Measurements from ENCODE around the gene NOP14.
"Not testable (repeated sequence)": the region's sequence is repeated elsewhere in the genome, so short reads cannot be mapped to it uniquely, and the experiment has no call there.

The NOP14 gene

DNA sequence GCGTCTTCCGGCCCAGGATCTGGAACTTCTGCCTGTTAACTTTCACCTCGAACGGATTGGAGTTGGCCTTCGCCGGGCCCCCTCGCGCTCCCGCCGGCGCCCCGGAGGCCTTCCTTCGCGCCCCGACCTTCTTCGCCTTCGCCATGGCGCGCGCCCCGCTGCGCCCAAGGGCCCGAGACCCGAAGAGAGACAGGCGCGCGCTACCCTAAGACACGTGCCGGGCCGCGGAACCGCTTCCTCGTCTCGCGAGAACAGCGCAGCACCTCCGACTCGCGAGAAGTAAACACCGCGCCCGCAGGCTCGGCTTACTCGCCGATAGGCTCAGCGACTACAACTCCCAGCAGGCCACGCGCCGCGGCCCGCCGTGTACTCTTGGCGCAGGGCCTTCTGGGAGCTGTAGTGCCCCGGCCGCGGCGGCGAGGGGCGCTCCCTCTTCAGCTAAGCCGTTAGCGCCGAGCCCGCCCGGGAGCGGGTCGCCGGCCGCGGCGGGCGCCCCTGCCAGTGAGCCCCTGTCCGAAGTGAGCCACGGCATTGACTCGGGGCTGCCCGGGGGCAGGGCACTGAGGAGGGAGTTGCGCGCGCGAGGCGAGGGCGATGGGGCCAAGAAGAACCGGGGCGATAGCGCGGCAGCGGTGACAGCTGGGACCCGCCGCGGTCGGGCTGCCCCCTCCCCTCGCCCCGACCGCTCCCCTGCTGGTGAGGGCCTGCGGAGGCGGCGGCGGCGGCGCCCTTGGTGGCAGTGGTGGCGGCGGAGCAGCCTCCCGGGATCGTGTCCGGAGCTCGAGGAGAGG, at the start of gene NOP14, which contains the start of gene GRK4:
TSS of gene NOP14 (minus strand) at position 232 of the 791 bp plus-strand sequence. CDS start at position 145, 87 bp downstream.
TSS of gene GRK4 (plus strand) at position 397 of the 791 bp plus-strand sequence. CDS start 500 bp downstream, outside the sequence.
- peak; percentile 99 for DNase-seq

DNA sequence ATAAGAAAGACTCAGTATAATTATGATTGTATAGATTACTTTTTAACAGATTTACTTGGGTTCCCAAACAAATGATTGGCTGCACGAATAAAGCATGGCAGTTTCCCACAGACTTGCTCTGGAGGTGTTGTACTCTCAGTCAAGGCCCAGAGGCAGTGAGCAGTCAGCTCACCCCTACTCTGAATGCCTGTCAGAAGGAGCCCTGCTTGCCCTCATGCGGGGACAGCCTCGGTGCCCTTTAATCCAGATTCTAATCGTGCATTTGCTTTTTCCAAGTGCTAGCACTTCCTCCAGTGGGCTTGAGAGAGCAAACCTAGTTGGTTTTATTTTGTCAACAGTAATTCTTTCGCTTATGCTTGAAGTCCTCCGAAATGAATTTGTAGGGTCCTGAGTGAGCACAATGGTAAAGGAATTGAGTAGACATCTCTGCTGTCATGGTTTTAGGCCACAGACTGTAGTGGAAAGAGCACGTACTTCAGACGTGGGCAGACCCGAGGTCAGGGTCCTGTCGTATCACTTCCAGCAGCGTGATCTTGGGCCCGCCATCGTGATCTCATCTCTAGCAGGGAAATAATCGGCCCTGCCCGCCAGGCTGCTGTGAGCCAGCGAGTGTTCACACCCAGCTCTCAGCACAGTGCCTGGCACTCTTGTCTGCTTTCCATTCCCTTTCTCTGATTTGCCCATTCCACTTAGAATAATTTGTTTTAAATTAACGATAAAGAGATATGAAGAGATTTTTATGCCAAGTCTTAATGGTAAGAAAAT, 48.4 kb upstream of the NOP14 start:
- DNase-seq: no peak

DNA sequence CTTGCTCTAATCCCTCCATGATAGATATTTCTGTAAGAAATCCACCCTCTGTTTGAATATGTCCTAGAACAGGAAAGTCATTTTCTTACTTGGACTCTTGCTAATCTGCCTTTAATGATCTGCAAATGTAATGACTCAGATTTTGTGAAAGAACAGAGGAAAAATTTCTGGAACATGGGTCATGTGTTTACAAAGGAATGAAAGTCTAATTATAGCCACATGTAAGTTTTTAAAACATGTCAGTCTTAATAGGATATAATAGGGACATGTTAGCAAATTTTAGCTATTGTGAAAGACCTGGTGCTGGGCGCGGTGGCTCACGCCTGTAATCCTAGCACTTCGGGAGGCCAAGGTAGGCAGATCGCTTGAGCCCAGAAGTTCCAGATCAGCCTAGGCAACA, 47.8 kb upstream of the NOP14 start:
- no peak for DNase-seq

DNA sequence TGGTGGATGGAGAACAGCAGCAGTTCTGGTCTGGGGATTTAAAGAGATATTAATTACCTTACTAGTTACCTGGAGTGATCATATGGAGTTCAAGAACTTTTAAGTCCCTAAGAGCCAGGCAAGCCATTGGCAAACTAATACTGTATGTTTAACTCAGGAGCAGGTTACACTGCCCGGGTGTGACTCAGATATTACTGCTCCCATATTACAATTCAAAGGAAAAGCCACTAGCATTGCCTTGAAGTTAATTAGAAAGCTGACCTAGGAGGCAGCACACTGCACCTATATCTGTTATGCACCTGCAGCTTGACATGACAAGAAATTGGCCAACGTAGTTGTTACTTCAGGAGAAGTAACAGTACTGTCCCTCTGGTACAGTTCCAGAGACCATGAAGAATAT, 47.4 kb upstream of the NOP14 start:
- DNase-seq: no peak

DNA sequence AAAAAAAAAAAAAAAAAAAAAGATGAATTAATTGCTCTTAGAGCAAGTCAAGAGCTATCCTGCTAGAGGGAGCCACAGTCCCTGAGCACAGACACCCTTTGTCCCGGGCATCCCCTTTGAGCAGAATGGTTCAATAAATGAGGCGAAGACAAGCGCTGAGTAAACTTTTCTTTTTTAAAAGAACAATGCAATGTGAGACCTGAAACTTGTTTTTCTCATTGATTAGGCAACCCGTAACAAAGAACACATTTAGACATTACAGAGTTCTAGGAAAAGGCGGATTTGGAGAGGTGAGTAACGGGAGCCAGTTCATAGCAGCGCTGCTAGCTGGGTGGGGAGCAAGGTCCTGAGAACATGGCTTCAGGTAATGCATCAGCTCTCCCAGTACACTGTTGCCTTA, 46.2 kb upstream of the NOP14 start:
- DNase-seq: no peak

DNA sequence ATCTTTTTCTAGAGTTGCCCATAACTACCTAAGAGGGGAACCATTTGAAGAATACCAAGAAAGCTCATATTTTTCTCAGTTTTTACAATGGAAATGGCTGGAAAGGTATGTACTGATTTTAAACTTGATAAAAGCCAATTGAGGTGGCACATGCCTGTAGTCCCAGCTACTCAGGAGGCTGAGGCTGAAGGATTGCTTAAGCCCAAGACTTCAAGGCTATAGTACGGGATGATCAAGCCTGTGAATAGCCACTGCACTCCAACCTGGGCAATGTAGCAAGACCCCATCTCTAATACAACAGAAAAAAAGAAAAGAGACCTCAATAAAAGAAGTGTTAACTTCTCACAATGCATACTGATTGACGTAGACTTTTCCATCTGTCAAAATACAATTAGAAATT, 44.5 kb upstream of the NOP14 start:
- no peak for DNase-seq

DNA sequence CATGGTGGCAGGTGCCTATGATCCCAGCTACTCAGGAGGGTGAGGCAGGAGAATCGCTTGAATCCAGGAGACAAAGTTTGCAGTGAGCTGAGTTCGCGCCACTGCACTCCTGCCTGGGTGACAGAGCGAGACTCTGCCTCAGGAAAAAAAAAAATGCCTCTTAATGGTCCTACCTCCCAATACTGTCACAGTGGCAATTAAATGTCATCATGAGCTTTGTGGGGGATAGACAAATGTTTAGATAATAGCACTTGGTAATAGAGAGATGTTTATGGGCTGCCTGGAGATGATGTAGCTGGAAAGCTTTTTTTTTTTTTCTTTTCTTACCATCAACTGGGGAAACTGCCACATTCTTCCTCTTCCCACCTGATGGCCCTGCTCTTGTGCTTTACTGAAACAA, 33.2 kb upstream of the NOP14 start:
- DNase-seq: no peak

DNA sequence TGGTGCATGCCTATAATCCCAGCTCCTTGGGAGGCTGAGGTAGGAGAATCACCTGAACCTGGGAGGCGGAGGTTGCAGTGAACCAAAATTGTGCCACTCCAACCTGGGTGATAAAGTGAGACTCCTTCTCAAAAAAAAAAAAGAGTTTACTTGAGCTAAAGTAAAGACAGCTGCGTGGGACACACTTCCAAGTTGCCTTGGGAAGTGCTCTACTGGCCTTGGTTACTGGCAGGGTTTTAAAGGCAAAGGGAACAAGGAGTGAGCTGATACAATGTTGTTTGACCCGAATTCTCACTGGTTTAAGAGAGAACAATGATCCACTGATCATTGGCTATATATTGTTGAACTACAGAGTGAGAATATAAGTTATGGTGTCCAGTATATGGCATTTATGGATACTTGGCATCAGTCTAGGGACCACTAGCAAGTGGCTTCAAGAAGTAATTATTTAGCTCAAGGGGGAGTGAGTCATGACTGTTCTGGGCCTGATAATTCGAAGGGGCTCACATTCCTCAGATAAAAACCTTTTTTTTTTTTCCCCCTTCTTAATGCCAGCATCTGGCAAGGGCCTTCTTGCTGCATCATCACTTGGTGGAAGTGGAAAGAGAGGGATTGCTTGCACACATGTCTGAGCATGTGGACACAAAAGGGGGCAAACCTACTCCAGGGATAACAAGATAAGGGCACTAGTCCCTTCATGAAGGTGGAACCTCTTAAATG, 32.5 kb upstream of the NOP14 start:
- no peak for DNase-seq

DNA sequence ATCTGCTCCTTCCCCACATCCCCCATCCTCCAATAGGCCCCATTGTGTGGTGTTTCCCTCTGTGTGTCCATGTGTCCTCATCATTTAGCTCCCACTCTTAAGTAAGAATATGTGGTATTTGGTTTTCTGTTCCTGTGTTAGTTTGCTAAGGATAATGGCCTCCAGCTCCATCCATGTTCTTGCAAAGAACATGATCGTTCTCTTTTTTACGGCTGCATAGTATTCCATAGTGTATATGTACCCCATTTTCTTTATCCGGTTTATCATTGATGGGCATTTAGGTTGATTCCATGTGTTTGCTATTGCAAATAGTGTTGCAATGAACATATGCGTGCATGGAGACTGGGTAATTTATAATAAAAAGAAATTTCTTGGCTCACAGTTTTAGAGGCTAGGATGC, 31.7 kb upstream of the NOP14 start:
- no peak for DNase-seq

DNA sequence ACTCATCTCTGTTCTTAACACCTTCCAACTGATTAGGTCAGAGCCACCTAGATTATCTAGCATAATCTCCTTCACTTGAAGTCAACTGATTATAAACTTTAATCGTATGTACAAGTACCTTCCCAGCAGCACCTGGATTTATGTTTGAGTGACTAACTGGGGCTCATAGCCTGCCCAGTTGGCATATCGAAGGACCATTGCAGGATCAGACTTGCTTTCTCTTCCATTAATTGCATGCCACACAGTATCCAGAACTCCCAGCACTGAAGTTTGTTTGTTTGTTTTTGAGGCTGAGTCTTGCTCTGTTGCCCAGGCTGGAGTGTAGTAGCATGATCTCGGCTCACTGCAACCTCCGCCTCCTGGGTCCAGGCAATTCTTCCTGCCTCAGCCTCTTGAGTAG, 28.0 kb upstream of the NOP14 start:
- no peak for DNase-seq

DNA sequence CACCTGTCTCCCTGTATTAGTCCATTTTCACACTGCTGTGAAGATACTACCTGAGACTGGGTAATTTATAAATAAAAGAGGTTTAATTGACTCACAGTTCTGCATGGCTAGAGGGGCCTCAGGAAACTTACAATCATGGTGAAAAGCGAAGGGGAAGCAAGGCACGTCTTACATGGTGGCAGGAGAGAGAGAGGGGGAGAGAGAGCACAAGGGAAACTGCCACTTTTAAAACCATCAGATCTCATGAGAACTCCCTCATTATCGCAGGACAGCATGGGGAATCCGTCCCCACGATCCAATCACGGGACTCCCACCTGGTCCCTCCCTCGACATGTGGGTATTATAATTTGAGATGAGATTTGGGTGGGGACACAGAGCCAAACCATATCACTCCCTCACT, 20.5 kb upstream of the NOP14 start:
- not testable (repeated sequence) for DNase-seq

DNA sequence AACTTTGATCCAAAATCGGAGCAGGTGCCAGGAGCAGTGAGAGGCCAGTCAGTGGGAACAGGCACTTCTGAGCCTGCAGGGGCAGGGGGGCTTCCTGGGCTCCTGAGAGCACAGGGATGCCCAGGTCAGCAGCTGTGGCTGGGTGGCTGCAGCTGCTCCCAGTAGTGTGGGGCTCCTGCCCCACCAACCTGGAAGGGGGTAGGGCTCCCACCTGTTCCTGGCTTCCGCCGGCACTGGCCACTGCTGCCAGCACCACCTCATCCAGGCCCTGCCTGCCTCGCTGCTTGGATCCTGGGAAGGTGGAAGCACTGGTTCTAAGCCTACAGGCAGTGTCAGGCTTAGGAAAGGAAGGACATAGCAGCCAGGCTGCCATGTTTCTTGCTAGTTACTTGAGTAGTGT, 18.8 kb upstream of the NOP14 start:
- DNase-seq: no peak

DNA sequence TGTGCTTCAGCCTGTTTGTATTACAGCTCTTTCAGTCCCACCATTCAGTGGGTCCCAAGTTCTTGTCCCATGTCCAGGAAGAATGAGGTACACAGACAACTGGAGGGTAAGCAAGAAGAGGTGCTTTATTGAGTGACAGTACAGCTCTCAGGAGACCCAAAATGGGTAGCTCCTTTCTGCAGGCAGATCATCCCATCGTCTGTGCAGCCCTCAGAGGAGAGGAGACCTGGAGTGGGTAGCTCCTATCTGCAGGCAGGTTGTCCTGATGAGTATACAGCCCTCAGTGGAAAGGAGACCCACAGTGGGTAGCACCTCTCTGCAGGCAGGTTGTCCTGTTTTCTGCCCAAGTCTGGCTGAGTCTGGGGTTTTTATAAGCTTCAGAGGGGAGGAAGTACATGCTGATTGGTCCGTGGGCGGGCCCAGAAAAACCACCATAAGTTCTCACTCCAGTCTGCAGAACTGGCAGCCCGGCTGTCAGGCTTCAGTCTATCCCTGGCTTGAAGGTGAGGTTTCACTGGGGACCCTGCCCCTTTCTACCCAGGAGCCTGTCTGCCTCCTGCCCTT, 18.1 kb upstream of the NOP14 start:
- no peak for DNase-seq

DNA sequence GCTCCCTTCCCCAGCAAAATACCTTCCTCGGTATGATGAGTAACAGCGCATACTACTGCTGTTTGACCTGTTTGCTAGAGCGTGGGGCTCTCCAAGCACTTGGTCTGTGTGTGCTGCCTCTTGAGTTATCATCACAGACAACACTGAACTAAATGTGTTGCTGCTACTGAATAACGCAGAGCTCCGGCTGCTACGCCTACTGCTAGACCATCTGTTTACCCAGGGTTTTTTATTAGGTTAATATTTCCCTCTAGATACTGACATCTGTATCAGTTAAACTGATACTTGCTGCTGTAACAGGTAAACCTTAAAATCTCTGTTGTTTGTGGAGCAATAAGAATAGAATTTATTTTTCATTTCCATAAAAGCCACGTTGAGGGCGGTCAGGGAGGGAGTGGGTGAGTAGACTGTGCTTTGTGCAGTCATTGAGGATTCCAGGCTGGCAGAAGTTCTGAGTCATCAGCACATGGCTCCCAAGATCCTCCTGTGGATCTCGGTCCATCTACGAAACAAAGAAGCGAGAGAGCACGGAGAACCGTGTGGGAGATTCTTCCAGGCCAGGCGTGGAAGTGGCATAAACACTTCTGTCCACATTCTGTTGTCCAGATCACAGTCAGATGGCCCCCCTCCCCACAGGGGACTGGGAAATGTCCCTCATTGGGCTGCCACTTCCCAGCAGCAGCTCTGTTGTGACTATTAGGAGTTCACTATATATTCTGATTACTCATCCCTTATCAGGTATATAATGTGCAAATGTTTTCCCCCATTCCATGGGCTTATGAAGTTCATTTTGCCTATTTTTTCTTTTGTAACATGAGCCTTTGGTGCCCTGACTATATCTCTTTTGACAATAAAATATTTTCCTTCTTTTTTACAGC, 14.2 kb upstream of the NOP14 start:
- peak; percentile 79 for DNase-seq

DNA sequence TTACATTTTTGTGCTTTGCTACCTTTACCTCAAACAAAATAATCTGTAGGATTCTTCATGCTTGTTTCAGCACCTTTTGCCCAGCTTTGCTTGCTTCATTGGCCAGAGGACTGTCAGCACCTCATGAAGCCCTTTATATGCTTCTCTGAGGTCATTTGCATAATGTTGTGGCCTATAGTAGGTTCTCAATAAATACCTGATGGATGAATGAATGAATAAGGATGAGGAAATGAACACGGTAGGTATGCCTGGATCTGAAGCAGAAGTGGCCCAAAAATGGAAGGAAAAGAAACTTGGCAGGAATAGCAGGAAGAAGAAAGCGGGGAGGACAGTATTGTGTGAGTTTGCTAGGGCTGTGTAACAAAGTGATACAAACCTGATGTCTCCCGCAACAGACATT, 8.1 kb upstream of the NOP14 start:
- DNase-seq: no peak

DNA sequence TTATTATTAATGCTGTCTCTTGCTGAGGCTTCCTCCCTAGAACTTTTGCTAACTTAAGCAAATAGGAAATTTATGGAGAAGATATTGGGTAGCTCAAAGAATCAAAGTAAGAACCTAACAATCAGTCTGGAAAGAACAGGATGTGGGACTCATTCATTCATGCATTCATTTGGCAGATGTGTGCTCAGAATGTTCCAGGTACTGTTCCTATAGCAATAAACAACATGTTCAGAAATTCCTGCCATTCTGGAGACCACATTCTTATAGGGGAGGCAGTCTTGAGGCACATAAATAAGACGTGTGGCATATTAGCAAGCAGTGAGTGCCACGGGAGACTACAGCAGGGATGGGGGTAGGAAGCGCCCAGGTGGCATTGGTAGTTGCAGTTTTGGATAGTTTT, 5.2 kb upstream of the NOP14 start:
- DNase-seq: no peak

DNA sequence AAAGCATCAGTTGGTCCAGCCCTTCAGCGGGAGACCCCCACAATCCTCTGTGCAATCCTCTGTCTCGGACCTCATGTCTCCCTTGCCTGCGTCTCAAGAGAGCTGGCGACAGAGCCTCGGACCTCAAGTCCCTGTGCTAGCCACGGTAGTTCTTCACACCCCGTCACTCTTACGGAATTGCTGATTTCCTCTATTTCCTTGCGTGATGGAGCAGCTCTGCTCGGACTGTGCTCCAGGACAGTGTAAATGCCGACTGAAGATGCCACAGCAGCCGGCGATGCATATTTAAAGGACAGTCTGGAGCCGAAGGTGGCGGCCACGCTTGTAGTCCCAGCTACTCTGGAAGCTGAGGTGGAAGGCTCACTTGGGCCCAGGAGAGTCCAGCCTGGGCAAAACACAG, 2.1 kb upstream of the NOP14 start:
- no peak for DNase-seq

DNA sequence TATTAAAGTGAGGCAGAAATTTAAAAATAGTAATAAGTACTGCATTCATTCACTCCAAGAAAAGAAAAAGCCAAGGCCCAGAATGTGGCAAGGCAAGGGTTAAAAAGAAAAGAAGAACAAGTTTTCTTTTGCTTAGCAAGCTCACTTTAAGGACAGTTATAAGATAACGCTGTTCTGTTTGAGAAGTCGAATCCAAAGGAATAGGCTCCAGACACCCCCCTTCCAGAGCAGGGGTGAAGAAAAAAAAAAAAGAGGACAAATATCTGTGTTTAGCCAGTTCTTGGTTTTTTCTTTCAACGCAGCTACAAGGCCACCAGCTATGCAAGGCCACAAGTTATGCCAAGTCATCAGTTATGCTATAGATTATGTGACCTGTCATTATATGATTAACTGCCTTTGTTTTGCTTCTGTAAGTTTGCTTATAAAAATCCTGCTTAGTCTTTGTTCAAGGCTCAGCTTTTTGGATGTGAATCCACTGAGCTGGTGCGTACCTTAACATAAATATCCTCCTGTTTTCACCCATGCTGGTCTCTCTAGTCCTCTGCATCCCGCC, 1.6 kb upstream of the NOP14 start:
- DNase-seq: no peak

DNA sequence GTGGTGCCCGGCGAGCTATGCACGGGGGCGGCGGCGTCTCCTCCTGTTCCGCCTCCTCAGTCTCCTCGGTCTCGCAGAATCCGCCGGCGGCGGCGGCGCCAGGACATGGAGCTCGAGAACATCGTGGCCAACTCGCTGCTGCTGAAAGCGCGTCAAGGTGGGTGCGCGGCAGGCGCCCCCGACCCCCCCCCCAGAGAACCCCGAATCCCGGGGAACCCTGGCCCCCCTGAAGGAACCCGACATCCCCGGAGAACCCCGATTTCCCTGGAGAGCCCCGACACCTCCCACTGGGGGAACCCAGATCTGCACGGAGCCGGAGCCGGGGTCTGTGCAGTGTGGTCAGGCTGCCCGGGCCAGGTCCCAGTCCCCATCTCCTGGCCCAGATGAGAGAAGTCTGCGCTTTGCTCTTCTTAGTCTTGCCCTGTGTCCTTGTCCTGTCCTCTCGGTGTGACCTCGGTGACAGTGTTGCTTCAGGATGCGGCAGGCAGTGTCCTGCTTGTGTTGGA, 813 bp upstream of the NOP14 start:
- DNase-seq: no peak

DNA sequence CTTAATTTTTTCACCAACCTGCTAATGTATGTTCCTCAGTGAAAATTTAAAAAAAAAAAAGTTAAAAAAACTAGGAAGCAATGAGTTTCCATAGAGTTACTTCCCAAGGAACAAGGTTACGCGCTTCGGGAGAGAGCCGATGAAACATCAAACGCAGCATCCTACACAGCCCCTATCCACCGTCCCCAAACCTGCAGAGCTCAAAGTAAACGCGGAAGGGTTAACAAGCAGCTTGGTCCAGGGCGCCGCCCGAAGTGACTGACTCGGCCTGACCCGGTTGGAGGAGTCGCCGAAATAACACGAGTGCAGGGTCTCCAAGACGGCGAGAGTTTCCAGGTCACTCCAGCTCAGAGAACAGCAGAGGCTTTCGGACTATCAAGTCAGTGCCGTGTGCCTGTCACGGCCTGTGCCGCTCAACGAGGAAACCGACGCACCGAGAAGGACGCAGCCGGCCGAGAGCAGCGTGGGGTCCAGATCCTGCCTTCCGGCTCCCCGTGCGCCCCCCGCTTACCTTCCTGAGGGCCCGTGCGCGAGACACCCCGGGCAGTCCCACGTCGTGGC, 512 bp downstream of the NOP14 start:
- peak; percentile 92 for DNase-seq

DNA sequence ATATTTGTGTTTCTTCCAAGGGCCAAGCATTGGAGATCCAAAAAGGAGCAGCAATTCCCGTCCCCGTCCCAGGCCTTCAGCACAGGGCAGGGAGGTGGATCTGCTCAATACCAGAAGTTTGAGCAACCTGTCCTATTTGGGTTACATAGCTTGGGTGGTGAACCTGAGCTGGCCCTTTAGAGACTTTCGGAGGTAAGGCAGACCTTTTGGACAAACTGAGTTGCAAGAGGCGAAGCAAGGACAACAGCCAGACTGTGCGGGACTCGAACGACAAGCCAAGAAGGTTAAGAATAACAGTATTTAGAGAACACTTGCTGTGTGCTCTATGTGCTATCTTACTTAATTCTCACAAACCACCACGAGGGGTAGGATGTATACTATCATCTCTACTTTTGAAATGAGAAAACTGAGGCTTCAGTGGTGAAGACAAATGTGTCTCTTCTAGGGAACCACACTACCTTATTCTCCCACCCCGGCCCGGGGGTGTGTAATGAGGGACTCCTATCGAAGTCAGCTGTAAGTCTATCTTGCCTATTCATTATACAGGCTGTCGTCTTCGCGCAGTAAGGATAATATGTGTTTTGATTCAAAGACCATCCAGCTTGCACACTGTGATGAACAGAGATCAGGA, 1.3 kb downstream of the NOP14 start:
- no peak for DNase-seq
